ENCODE measurements around the gene PPM1L. TPM values are rescaled to one million over a fixed set of nuclear protein-coding genes. Genes with fewer than 3 reads are reported as not detected.

The PPM1L gene
- total RNA-seq, 1 experiment from 2014 or later: 5.0 TPM

DNA sequence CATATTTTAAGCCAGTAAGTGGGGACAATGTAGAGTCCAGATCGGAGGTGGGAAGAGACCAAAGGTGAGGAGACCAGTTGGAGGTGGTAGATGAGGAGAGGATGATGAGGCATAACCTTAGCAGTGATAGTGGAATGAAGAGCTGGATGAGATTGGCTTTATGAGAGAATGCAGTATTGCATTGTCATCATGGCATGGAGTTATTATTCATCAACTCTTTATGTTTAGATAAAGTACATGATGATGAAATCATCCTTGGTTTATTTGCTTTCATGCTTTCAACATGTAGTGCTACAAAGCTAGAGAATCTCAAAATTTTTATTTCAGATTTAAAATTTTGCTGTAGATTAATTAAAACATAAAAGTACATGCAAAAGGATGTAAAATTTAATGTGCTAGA is 64.0 kb downstream of the PPM1L start:
- intact Hi-C loops (cut with micrococcal nuclease; ENCODE audit: unreplicated experiment): no loop called here
- CTCF ChIA-PET: interaction anchor here (0.6 kb wide), 1 partner anchor 688 kb away, joined by 3 read pairs; no protein-coding TSS in a partner anchor
- no peak overlapping the region for H3K27ac ChIP-seq
- H3K27me3 ChIP-seq (ENCODE audit: insufficient read depth, low read depth): no peaks in the 10 kb centered on the region
- no peaks in the 10 kb centered on the region for H3K36me3 ChIP-seq (ENCODE audit: low read depth)
- TF ChIP-seq, protein P1, sequence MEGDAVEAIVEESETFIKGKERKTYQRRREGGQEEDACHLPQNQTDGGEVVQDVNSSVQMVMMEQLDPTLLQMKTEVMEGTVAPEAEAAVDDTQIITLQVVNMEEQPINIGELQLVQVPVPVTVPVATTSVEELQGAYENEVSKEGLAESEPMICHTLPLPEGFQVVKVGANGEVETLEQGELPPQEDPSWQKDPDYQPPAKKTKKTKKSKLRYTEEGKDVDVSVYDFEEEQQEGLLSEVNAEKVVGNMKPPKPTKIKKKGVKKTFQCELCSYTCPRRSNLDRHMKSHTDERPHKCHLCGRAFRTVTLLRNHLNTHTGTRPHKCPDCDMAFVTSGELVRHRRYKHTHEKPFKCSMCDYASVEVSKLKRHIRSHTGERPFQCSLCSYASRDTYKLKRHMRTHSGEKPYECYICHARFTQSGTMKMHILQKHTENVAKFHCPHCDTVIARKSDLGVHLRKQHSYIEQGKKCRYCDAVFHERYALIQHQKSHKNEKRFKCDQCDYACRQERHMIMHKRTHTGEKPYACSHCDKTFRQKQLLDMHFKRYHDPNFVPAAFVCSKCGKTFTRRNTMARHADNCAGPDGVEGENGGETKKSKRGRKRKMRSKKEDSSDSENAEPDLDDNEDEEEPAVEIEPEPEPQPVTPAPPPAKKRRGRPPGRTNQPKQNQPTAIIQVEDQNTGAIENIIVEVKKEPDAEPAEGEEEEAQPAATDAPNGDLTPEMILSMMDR (conservative IDR thresholded peaks at IDR 0.05): no peak
- no peak for TF ChIP-seq EZH2 (IDR thresholded peaks at IDR 0.05; ENCODE audit: low read depth)
- H3K9me2 ChIP-seq (ENCODE audit: insufficient read depth): 0 out of 2 replicates have a peak, but pooled peaks cover 6% of the 10 kb centered on the region
- no peak overlapping the region for H3K4me2 ChIP-seq
- POLR2A ChIA-PET (ENCODE audit: unreplicated experiment): no interaction called here
- no peaks in the 10 kb centered on the region for H3F3A ChIP-seq (ENCODE audit: insufficient read depth, low read depth)
- no peaks in the 10 kb centered on the region for H3K4me1 ChIP-seq (replicated peaks; ENCODE audit: insufficient read depth)
- H3K9me3 ChIP-seq (ENCODE audit: insufficient read depth, low read depth): no peaks in the 10 kb centered on the region
- H4K20me1 ChIP-seq (ENCODE audit: insufficient read depth): no peaks in the 10 kb centered on the region; the same call in 1 of the 2 replicates
- no TSS peak for BruUV-seq (replicated peaks)
- H2AFZ ChIP-seq: no peak overlapping the region
- no peak for DNase-seq
- no peak overlapping the region for H3K4me3 ChIP-seq
- no peaks in the 10 kb centered on the region for H3K79me2 ChIP-seq (ENCODE audit: low read depth)

- Histone ChIP-seq H3K4me3 (no peak overlapping the region), H3K27ac (no peak overlapping the region), H3F3A (ENCODE audit: insufficient read depth, low read depth) (no peaks in the 10 kb centered on the region), H3K4me1 (replicated peaks; ENCODE audit: insufficient read depth) (no peaks in the 10 kb centered on the region), H3K36me3 (ENCODE audit: low read depth) (no peaks in the 10 kb centered on the region), H3K9me2 (ENCODE audit: insufficient read depth) (0 out of 2 replicates have a peak, but pooled peaks cover 6% of the 10 kb centered on the region), H3K27me3 (ENCODE audit: insufficient read depth, low read depth) (no peaks in the 10 kb centered on the region), H3K79me2 (ENCODE audit: low read depth) (no peaks in the 10 kb centered on the region), H2AFZ (no peak overlapping the region), H4K20me1 (ENCODE audit: insufficient read depth) (no peaks in the 10 kb centered on the region), H3K4me2 (no peak overlapping the region), H3K9me3 (ENCODE audit: insufficient read depth, low read depth) (no peaks in the 10 kb centered on the region)
- no peak for TF ChIP-seq EZH2 (IDR thresholded peaks at IDR 0.05; ENCODE audit: low read depth)
- TF ChIP-seq, protein P1 (conservative IDR thresholded peaks at IDR 0.05): no peak
- ChIA-PET POLR2A (ENCODE audit: unreplicated experiment) (no interaction called here), CTCF (interaction anchor here (0.6 kb wide), 1 partner anchor 689 kb away, joined by 3 read pairs; no protein-coding TSS in a partner anchor)
- intact Hi-C loops (cut with micrococcal nuclease; ENCODE audit: unreplicated experiment): no loop called here
- DNase-seq: no peak
- no TSS peak for BruUV-seq (replicated peaks)
These were observed 64.4 kb downstream of the PPM1L start for GRCh38 chr3:160820430-160820829.

GRCh38 chr3:160822936-160823335 is 66.9 kb downstream of the PPM1L start:
- Histone ChIP-seq H3K9me2 (ENCODE audit: insufficient read depth) (no peaks in the 10 kb centered on the region), H3K4me3 (no peak overlapping the region), H3K4me1 (replicated peaks; ENCODE audit: insufficient read depth) (no peaks in the 10 kb centered on the region), H2AFZ (no peak overlapping the region), H3K36me3 (ENCODE audit: low read depth) (no peaks in the 10 kb centered on the region), H4K20me1 (ENCODE audit: insufficient read depth) (no peaks in the 10 kb centered on the region), H3K4me2 (no peak overlapping the region), H3K27me3 (ENCODE audit: insufficient read depth, low read depth) (no peaks in the 10 kb centered on the region), H3K9me3 (ENCODE audit: insufficient read depth, low read depth) (no peaks in the 10 kb centered on the region), H3K79me2 (ENCODE audit: low read depth) (no peaks in the 10 kb centered on the region), H3F3A (ENCODE audit: insufficient read depth, low read depth) (no peaks in the 10 kb centered on the region), H3K27ac (no peak overlapping the region)
- ChIA-PET POLR2A (ENCODE audit: unreplicated experiment) (no interaction called here), CTCF (no interaction called here)
- DNase-seq: no peak
- no TSS peak for BruUV-seq (replicated peaks)
- no peak for TF ChIP-seq EZH2 (IDR thresholded peaks at IDR 0.05; ENCODE audit: low read depth)
- TF ChIP-seq, protein P1 (conservative IDR thresholded peaks at IDR 0.05): no peak
- intact Hi-C loops (cut with micrococcal nuclease; ENCODE audit: unreplicated experiment): no loop called here

Measured in PC-9 (cell line).